C4-2B (cell line): ENCODE data around the gene GDPGP1.

ENCODE experiments used
- ZFX ChIP-seq: fragments of 450-650 bp; IDR thresholded peaks from 2 replicates; pipeline ENCODE4 v1.6.1; 2017
- TF ChIP-seq, protein P1 (sequence below): fragments of 450-650 bp; conservative IDR thresholded peaks from 2 replicates; pipeline ENCODE4 v1.5.1; 2017; ENCODE audit warnings: mild to moderate bottlenecking

DNA sequence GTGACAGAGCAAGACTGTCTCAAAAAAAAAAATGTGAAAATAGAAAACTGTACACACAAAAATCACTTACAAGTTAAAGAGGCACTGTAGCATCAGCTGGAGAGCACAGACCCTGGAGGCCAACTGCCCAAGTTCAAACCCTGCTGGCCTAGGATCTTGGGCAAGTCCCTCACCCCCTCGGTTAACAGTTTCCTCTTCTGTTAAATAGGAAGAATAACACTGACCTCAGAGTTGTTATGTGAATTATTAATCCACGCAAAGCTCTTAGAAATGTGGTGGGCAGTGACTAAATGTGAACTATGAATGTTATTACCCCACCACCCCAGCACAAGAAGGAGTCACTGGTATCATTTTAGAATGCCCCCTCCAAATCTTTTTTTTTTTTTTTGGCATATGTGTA, 11.5 kb upstream of the GDPGP1 start:
- TF ChIP-seq, protein P1, sequence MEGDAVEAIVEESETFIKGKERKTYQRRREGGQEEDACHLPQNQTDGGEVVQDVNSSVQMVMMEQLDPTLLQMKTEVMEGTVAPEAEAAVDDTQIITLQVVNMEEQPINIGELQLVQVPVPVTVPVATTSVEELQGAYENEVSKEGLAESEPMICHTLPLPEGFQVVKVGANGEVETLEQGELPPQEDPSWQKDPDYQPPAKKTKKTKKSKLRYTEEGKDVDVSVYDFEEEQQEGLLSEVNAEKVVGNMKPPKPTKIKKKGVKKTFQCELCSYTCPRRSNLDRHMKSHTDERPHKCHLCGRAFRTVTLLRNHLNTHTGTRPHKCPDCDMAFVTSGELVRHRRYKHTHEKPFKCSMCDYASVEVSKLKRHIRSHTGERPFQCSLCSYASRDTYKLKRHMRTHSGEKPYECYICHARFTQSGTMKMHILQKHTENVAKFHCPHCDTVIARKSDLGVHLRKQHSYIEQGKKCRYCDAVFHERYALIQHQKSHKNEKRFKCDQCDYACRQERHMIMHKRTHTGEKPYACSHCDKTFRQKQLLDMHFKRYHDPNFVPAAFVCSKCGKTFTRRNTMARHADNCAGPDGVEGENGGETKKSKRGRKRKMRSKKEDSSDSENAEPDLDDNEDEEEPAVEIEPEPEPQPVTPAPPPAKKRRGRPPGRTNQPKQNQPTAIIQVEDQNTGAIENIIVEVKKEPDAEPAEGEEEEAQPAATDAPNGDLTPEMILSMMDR, result no peak
- TF ChIP-seq ZFX, result no peak
